K562 (cell line): Measurements from ENCODE around the gene CEP19. TPM values are rescaled to one million over a fixed set of nuclear protein-coding genes. Genes with fewer than 3 reads are reported as not detected.

ENCODE experiments used
- ATAC-seq: fragments of 200-7000 bp; cut with Tn5 transposase; 3 replicates; pipeline ENCODE4 v1.9.1; 2020; ENCODE audit warnings: moderate library complexity
- BruUV-seq: library from RNA; stranded (reverse); fragments of 400-500 nt; replicated peaks from 2 replicates; lab custom pipeline; 2021; lab: Mats Ljungman, UMichigan
- CTCF ChIA-PET: fragments of 300-600 bp; formaldehyde crosslinking; extraction: SDS; loops from one replicate; lab custom pipeline; 2021; ENCODE audit warnings: low intra/inter-chr PET ratio; lab: Yijun Ruan, JAX
- POLR2A ChIA-PET: fragments of 300-600, 350-650 bp; sonication (Branson Sonifier 250); formaldehyde crosslinking; extraction: SDS; loops from one replicate; lab custom pipeline; 2021; ENCODE audit warnings: antibody characterized with exemption, inconsistent platforms; lab: Yijun Ruan, JAX
- DNase-seq, 4 experiments: peaks; one replicate each; pipeline versions ENCODE4 v3.0.0 to v3.0.0-alpha.2; 2011 to 2018; ENCODE audit warnings: low spot score in 3 of 4, mixed read lengths in 3 of 4; ENCODE audit errors: extremely low read depth in 1 of 4
- FAIRE-seq: peaks from 2 replicates; lab custom pipeline; 2011; peaks lifted over from hg19 to GRCh38; lab: Jason Lieb, UNC
- H2AFZ ChIP-seq: 2 replicates; pipeline ENCODE4 v1.6.0; 2011; ENCODE audit warnings: low read depth, low read length, control low read depth, inconsistent platforms
- H3K27ac ChIP-seq: fragments of 200-600 bp; 3 replicates; pipeline ENCODE4 v1.8.0; 2011; ENCODE audit warnings: low read depth, mild to moderate bottlenecking, control low read depth, inconsistent platforms, low read length, moderate library complexity, mixed read lengths; ENCODE audit errors: extremely low read depth
- H3K27me3 ChIP-seq, 2 experiments: fragments of 300-600 bp in 1 of 2; 2 replicates in 1 of 2; 3 replicates in 1 of 2; pipeline versions ENCODE4 v1.6.0 to v1.8.0; 2011; ENCODE audit warnings: inconsistent platforms in 2 of 2, low read length in 2 of 2, mild to moderate bottlenecking in 1 of 2, mixed read lengths in 1 of 2, moderate library complexity in 1 of 2; ENCODE audit not compliant: control insufficient read depth in 2 of 2, insufficient read depth in 2 of 2
- H3K36me3 ChIP-seq: fragments of 300-600 bp; 3 replicates; pipeline ENCODE4 v1.8.0; 2011; ENCODE audit warnings: mild to moderate bottlenecking, low read length, inconsistent platforms; ENCODE audit not compliant: control insufficient read depth, insufficient read depth
- H3K4me1 ChIP-seq, 2 experiments: fragments of 200-600 bp in 1 of 2; replicated peaks in 1 of 2; 2 replicates in 1 of 2; 3 replicates in 1 of 2; pipeline versions ENCODE4 v1.5.1 to v1.8.0; 2011; ENCODE audit warnings: inconsistent platforms in 2 of 2, low read length in 2 of 2, mild to moderate bottlenecking in 1 of 2, mixed read lengths in 1 of 2, moderate library complexity in 1 of 2; ENCODE audit not compliant: control insufficient read depth in 2 of 2, insufficient read depth in 2 of 2
- H3K4me2 ChIP-seq: 2 replicates; pipeline ENCODE4 v1.6.1; 2011; ENCODE audit warnings: low read length, control low read depth, inconsistent platforms, mixed read lengths; ENCODE audit not compliant: insufficient read depth
- H3K4me3 ChIP-seq: fragments of 200-600 bp; sonication (generic), shearing (Covaris generic); 2 replicates; pipeline ENCODE4 v1.5.1; 2016; ENCODE audit warnings: control low read depth, inconsistent platforms
- H3K79me2 ChIP-seq: fragments of 200-600 bp; 3 replicates; pipeline ENCODE4 v1.8.0; 2011; ENCODE audit warnings: low read length, inconsistent platforms; ENCODE audit not compliant: control insufficient read depth, insufficient read depth
- H3K9ac ChIP-seq, 2 experiments: 2 replicates each; pipeline versions ENCODE4 v1.6.0 to v1.6.1; 2011; ENCODE audit warnings: low read depth in 2 of 2, low read length in 2 of 2, control low read depth in 1 of 2, inconsistent platforms in 1 of 2, mild to moderate bottlenecking in 1 of 2, mixed read lengths in 1 of 2; ENCODE audit not compliant: insufficient read depth in 1 of 2
- H3K9me1 ChIP-seq: one replicate; pipeline ENCODE4 v1.6.0; 2011; ENCODE audit warnings: inconsistent platforms, mild to moderate bottlenecking, low read length, moderate library complexity; ENCODE audit not compliant: control insufficient read depth, insufficient read depth
- H3K9me3 ChIP-seq: replicated peaks from 2 replicates; pipeline ENCODE4 v1.5.1; 2011; ENCODE audit warnings: low read depth, low read length, inconsistent platforms; ENCODE audit not compliant: control insufficient read depth, insufficient read depth
- H4K20me1 ChIP-seq: replicated peaks from 2 replicates; pipeline ENCODE4 v1.6.1; 2011; ENCODE audit warnings: low read length, inconsistent platforms, mixed read lengths; ENCODE audit not compliant: control insufficient read depth, insufficient read depth
- BRF1 ChIP-seq: IDR thresholded peaks from 3 replicates; pipeline ENCODE4 v1.6.1; 2011; ENCODE audit warnings: borderline replicate concordance, mild to moderate bottlenecking; ENCODE audit not compliant: insufficient read length; ENCODE audit errors: extremely low read depth
- CBX2 ChIP-seq: fragments of 200-600 bp; sonication (generic); IDR thresholded peaks from one replicate; pipeline ENCODE4 v1.6.1; 2012; ENCODE audit warnings: mild to moderate bottlenecking, low read length, inconsistent platforms; ENCODE audit not compliant: insufficient read depth, poor library complexity, severe bottlenecking
- CEBPB ChIP-seq: fragments of 450-650 bp; IDR thresholded peaks from 2 replicates; pipeline ENCODE4 v1.6.1; 2016; ENCODE audit warnings: missing genetic modification characterization, missing compliant biosample characterization
- GATA2 ChIP-seq: sonication (generic); formaldehyde crosslinking; IDR thresholded peaks from 2 replicates; pipeline ENCODE4 v1.4.0; 2020; ENCODE audit warnings: mild to moderate bottlenecking, missing genetic modification reagents
- LCOR ChIP-seq: sonication (generic); formaldehyde crosslinking; IDR thresholded peaks from 2 replicates; pipeline ENCODE4 v1.8.0; 2022; ENCODE audit warnings: mild to moderate bottlenecking, missing genetic modification reagents
- POLR2AphosphoS5 ChIP-seq: IDR thresholded peaks from 2 replicates; pipeline ENCODE4 v1.6.1; 2011; ENCODE audit warnings: mild to moderate bottlenecking, low read depth, low read length, moderate library complexity; ENCODE audit not compliant: control insufficient read depth, insufficient read depth
- SMAD2 ChIP-seq: fragments of 150-350 bp; IDR thresholded peaks from 2 replicates; pipeline ENCODE4 v1.6.1; 2014; ENCODE audit warnings: low read depth, mild to moderate bottlenecking, low read length
- STAT6 ChIP-seq: sonication (generic); formaldehyde crosslinking; IDR thresholded peaks from 2 replicates; pipeline ENCODE4 v1.8.1; 2023; ENCODE audit warnings: mild to moderate bottlenecking, missing genetic modification reagents
- ZNF143 ChIP-seq: sonication (generic); formaldehyde crosslinking; IDR thresholded peaks from 2 replicates; pipeline ENCODE4 v1.9.0; 2022; ENCODE audit warnings: mild to moderate bottlenecking, missing genetic modification reagents
- ZNF24 ChIP-seq: fragments of 450-650 bp; IDR thresholded peaks from 2 replicates; pipeline ENCODE4 v1.6.1; 2016
- ZNF561 ChIP-seq: fragments of 450-650 bp; formaldehyde crosslinking; conservative IDR thresholded peaks from 2 replicates; pipeline ENCODE4 v1.4.0; 2020; ENCODE audit warnings: mild to moderate bottlenecking, moderate library complexity
- ZNF830 ChIP-seq: fragments of 250-450 bp; sonication (Bioruptor Pico); IDR thresholded peaks from 2 replicates; pipeline ENCODE4 v1.5.0; 2021; ENCODE audit warnings: mild to moderate bottlenecking
- WGBS: fragments of 100-300 bp; shearing (Covaris generic); methylation state at CpG from one replicate; pipeline ENCODE4 v1.1.6; 2016; ENCODE audit warnings: low coverage, mixed read lengths; ENCODE audit not compliant: insufficient coverage; ENCODE audit errors: missing lambda C conversion rate; 5-methylcytosine and 5-hydroxymethylcytosine counted together
- in situ Hi-C: fragments of 300-500 bp; cut with MboI; formaldehyde crosslinking; loops from 4 replicates; pipeline ENCODE4 v1.15.0; 2018; ENCODE audit warnings: inconsistent platforms, mixed read lengths
- intact Hi-C: fragments of 100-400 bp; cut with micrococcal nuclease; formaldehyde crosslinking; loops from 2 replicates; pipeline ENCODE4 v1.14.2; 2022
- polyA plus RNA-seq, 8 experiments: library from polyadenylated mRNA; depleted of rRNA in 4 of 8; stranded (reverse) in 5 of 8; unstranded in 3 of 8; fragments of >200 nt; fragmentation: Nextera tagmentation in 2 of 8; fragmentation: Illumina TruSeq in 1 of 8; extraction: Ambion mirVana in 2 of 8; extraction: Trizol in 1 of 8; gene quantifications; 2 replicates each; pipeline versions ENCODE4 v1.2.1 to v1.2.3, GENCODE V29; 2011 to 2014; ENCODE audit warnings: inconsistent platforms in 1 of 8, missing spikeins in 1 of 8
- total RNA-seq, 7 experiments: library from RNA; depleted of rRNA in 6 of 7; stranded (reverse); fragments of >200 nt in 6 of 7; fragmentation: Illumina TruSeq in 2 of 7; extraction: Trizol in 2 of 7; gene quantifications; 2 replicates each; pipeline versions ENCODE4 v1.2.1 to v1.2.3, GENCODE V29; 2011 to 2021; ENCODE audit warnings: low replicate concordance in 1 of 7
- TF ChIP-seq, protein P1 (sequence below): fragments of 450-650 bp; IDR thresholded peaks from 2 replicates; pipeline ENCODE4 v1.6.1; 2017; ENCODE audit warnings: mild to moderate bottlenecking, moderate library complexity

The CEP19 gene
- total and polyA plus RNA-seq, 9 of the 15 experiments (the other 6 are each of a cell fraction or from before 2014, with no cell fraction given), result 2.5 to 4.5 (median 3.7) TPM

- 32% methylated on average over 5 of the region's 5 CpGs for WGBS
- in situ Hi-C loops (no loop called here), intact Hi-C loops (no loop called here)
- no peak overlapping the region for H2AFZ ChIP-seq
- POLR2A ChIA-PET, result interaction anchor here (1.0 to 1.1 kb wide), 2 partner anchors 15 to 161 kb away, joined by 3 to 4 read pairs; partner anchors contain the start of gene SENP5
- H3K9me3 ChIP-seq, result no peaks in the 10 kb centered on the region
- H3K9ac ChIP-seq, result no peak overlapping the region
- H3K4me1 ChIP-seq, result peaks cover 2 to 6% of the 10 kb centered on the region in 2 experiments; a peak in 3 of 5 replicates
- no peak for TF ChIP-seq ZNF561 (CRISPR knock-in tag)
- TF ChIP-seq, protein P1, sequence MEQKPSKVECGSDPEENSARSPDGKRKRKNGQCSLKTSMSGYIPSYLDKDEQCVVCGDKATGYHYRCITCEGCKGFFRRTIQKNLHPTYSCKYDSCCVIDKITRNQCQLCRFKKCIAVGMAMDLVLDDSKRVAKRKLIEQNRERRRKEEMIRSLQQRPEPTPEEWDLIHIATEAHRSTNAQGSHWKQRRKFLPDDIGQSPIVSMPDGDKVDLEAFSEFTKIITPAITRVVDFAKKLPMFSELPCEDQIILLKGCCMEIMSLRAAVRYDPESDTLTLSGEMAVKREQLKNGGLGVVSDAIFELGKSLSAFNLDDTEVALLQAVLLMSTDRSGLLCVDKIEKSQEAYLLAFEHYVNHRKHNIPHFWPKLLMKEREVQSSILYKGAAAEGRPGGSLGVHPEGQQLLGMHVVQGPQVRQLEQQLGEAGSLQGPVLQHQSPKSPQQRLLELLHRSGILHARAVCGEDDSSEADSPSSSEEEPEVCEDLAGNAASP, result no peak
- TF ChIP-seq CEBPB (tag), result peak; percentile 80
- no peaks in the 10 kb centered on the region for H3K79me2 ChIP-seq
- ATAC-seq, result no peak
- H3K27ac ChIP-seq, result no peak overlapping the region
- BruUV-seq, result no TSS peak
- DNase-seq, result no peak
- H4K20me1 ChIP-seq, result no peaks in the 10 kb centered on the region
- H3K9me1 ChIP-seq, result no peaks in the 10 kb centered on the region
- H3K4me3 ChIP-seq, result no peak overlapping the region
- H3K36me3 ChIP-seq, result no peaks in the 10 kb centered on the region
- H3K27me3 ChIP-seq, result no peaks in the 10 kb centered on the region
- FAIRE-seq, result no peak
- no peak overlapping the region for H3K4me2 ChIP-seq
- CTCF ChIA-PET, result no interaction called here
Observed at GRCh38 chr3:196706327-196706726, 5.7 kb downstream of the CEP19 start.

DNA sequence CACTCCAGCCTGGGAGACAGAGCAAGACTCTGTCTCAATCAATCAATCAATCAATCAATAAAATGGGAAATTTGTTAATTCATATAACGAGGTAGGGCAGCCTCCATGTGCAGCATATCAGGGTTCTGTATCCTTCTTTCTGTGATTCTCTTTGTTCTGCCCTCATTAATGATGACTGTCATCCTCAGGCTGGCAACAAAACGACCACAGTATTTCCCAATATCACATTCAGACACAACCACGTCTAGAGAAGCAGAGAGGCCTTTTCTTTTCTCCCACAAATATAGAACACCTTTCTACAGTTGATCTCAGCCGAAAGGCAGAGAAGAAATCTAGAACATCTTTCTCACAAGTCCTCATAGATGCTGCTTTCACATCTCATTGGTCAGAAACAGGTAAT, 11.2 kb downstream of the CEP19 start:
- no peak overlapping the region for H2AFZ ChIP-seq
- no peaks in the 10 kb centered on the region for H3K36me3 ChIP-seq
- H3K27me3 ChIP-seq, result no peaks in the 10 kb centered on the region
- H3K9me1 ChIP-seq, result no peaks in the 10 kb centered on the region
- no peaks in the 10 kb centered on the region for H3K79me2 ChIP-seq
- H3K4me3 ChIP-seq, result no peak overlapping the region
- in situ Hi-C loops, result no loop called here
- intact Hi-C loops, result no loop called here
- no peak overlapping the region for H3K4me2 ChIP-seq
- no peaks in the 10 kb centered on the region for H3K4me1 ChIP-seq
- no TSS peak for BruUV-seq
- FAIRE-seq, result no peak
- ATAC-seq, result no peak
- H3K9me3 ChIP-seq, result no peaks in the 10 kb centered on the region
- ChIA-PET POLR2A (interaction anchor here (0.7 kb wide), 1 partner anchor 206 kb away, joined by 3 read pairs; no protein-coding TSS in a partner anchor), CTCF (no interaction called here)
- 23% methylated on average over 4 of the region's 4 CpGs for WGBS
- DNase-seq, result no peak
- no peaks in the 10 kb centered on the region for H4K20me1 ChIP-seq
- no peak overlapping the region for H3K27ac ChIP-seq
- no peak overlapping the region for H3K9ac ChIP-seq
- no peak for TF ChIP-seq POLR2AphosphoS5
- TF ChIP-seq CBX2, result no peak
- TF ChIP-seq ZNF24, result no peak
- no peak for TF ChIP-seq BRF1
- TF ChIP-seq ZNF143 (CRISPR knock-in tag), result no peak
- no peak for TF ChIP-seq ZNF830 (CRISPR knock-in tag)
- TF ChIP-seq STAT6 (CRISPR knock-in tag), result no peak
- no peak for TF ChIP-seq GATA2
- no peak for TF ChIP-seq LCOR
- no peak for TF ChIP-seq SMAD2
